G401.6 (cell line): ENCODE measurements around the gene PDE4DIP.
"Not testable (repeated sequence)": the region's sequence is repeated elsewhere in the genome, so short reads cannot be mapped to it uniquely, and the experiment has no call there.

ENCODE experiments used
- FAIRE-seq: peaks from 2 replicates; lab custom pipeline; 2012; peaks lifted over from hg19 to GRCh38; lab: Jason Lieb, UNC

The PDE4DIP gene

GRCh38 chr1:148844220-148844619 lies at the start of gene PDE4DIP:
PDE4DIP (plus strand) TSS chr1:148844428; CDS start chr1:148844775, 347 bp downstream.
- FAIRE-seq: not testable (repeated sequence)

GRCh38 chr1:148808268-148808928 lies 35.8 kb upstream of the PDE4DIP start:
- FAIRE-seq: not testable (repeated sequence)

GRCh38 chr1:148808929-148809283 lies 35.3 kb upstream of the PDE4DIP start:
- not testable (repeated sequence) for FAIRE-seq

GRCh38 chr1:148822180-148822579 lies 22.0 kb upstream of the PDE4DIP start:
- FAIRE-seq: not testable (repeated sequence)

GRCh38 chr1:148823822-148824221 lies 20.4 kb upstream of the PDE4DIP start:
- not testable (repeated sequence) for FAIRE-seq

GRCh38 chr1:148825029-148825428 lies 19.2 kb upstream of the PDE4DIP start:
- FAIRE-seq: not testable (repeated sequence)

- not testable (repeated sequence) for FAIRE-seq
These were observed 15.7 kb upstream of the PDE4DIP start for GRCh38 chr1:148828531-148828930.

GRCh38 chr1:148828962-148829361 lies 15.3 kb upstream of the PDE4DIP start:
- FAIRE-seq: not testable (repeated sequence)

- not testable (repeated sequence) for FAIRE-seq
These were observed 14.9 kb upstream of the PDE4DIP start for GRCh38 chr1:148829365-148829764.

- not testable (repeated sequence) for FAIRE-seq
These were observed 3.0 kb upstream of the PDE4DIP start for GRCh38 chr1:148841262-148841661.

- FAIRE-seq: not testable (repeated sequence)
These were observed 423 bp downstream of the PDE4DIP start for GRCh38 chr1:148844651-148845050.

GRCh38 chr1:148845068-148845467 lies 840 bp downstream of the PDE4DIP start:
- FAIRE-seq: not testable (repeated sequence)

- not testable (repeated sequence) for FAIRE-seq
These were observed 6.1 kb downstream of the PDE4DIP start for GRCh38 chr1:148850347-148850746.

- FAIRE-seq: not testable (repeated sequence)
These were observed 6.6 kb downstream of the PDE4DIP start for GRCh38 chr1:148850840-148851239.

- not testable (repeated sequence) for FAIRE-seq
These were observed 7.5 kb downstream of the PDE4DIP start for GRCh38 chr1:148851684-148852083.

- not testable (repeated sequence) for FAIRE-seq
These were observed 9.1 kb downstream of the PDE4DIP start for GRCh38 chr1:148853363-148853762.

GRCh38 chr1:148854063-148854462 lies 9.8 kb downstream of the PDE4DIP start:
- FAIRE-seq: not testable (repeated sequence)

GRCh38 chr1:148855367-148855766 lies 11.1 kb downstream of the PDE4DIP start:
- FAIRE-seq: not testable (repeated sequence)

- not testable (repeated sequence) for FAIRE-seq
These were observed 15.8 kb downstream of the PDE4DIP start for GRCh38 chr1:148860049-148860448.

- FAIRE-seq: not testable (repeated sequence)
These were observed 16.5 kb downstream of the PDE4DIP start for GRCh38 chr1:148860579-148861259.

- FAIRE-seq: not testable (repeated sequence)
These were observed 18.4 kb downstream of the PDE4DIP start for GRCh38 chr1:148862590-148862989.

GRCh38 chr1:148868924-148869633 lies 24.9 kb downstream of the PDE4DIP start:
- FAIRE-seq: not testable (repeated sequence)

GRCh38 chr1:148869634-148869961 lies 25.4 kb downstream of the PDE4DIP start:
- not testable (repeated sequence) for FAIRE-seq
